Endothelial cell of hepatic sinusoid (primary cell): Measurements from ENCODE around the gene RBM38.

ENCODE experiments used
- in situ Hi-C: cut with HindIII; loops from 2 replicates; pipeline ENCODE4 v1.10.0; 2017; ENCODE audit warnings: low sequenced_read_pairs

Gene RBM38

GRCh38 chr20:57449398-57450354, 58.5 kb downstream of the RBM38 start:
- in situ Hi-C loops = no loop called here

- in situ Hi-C loops = no loop called here
These were observed 59.2 kb downstream of the RBM38 start for GRCh38 chr20:57450419-57450818.

- in situ Hi-C loops = no loop called here
These were observed 59.7 kb downstream of the RBM38 start for GRCh38 chr20:57450931-57451330.

GRCh38 chr20:57451431-57451794, 60.2 kb downstream of the RBM38 start:
- in situ Hi-C loops = no loop called here

- in situ Hi-C loops = no loop called here
These were observed 60.8 kb downstream of the RBM38 start for GRCh38 chr20:57451795-57452661.

- in situ Hi-C loops = no loop called here
These were observed 64.2 kb downstream of the RBM38 start for GRCh38 chr20:57455386-57455785.

- in situ Hi-C loops = no loop called here
These were observed 64.9 kb downstream of the RBM38 start for GRCh38 chr20:57456116-57456515.

GRCh38 chr20:57457243-57458095, 66.3 kb downstream of the RBM38 start:
- in situ Hi-C loops = no loop called here

GRCh38 chr20:57458400-57459160, 67.4 kb downstream of the RBM38 start:
- in situ Hi-C loops = no loop called here
